Measurements from ENCODE around the gene RUNX1.

Gene RUNX1

DNA sequence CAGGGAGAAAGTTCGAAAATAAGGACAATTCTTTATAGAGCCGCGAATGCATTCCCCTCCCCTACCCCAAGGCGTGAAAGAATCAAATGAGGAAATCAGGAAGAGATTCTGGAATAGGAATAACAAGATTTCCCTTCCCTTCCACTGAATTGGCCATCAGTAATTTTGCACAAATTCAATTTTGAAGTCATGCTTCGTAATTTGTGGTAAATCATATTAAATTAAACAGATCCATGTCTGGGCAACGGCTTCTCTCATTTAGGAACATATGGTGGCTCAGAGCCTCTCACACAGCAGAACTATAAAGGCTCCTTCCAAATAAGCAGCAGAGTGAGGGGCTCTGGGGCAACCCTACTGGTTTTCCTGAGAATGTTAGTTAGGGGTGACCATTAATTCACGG is 227.4 kb downstream of the RUNX1 start:
- Histone ChIP-seq H3K9me3 (ENCODE audit: control insufficient read depth, low read length) (no peaks in the 10 kb centered on the region), H3K9ac (no peak overlapping the region), H3K79me2 (no peaks in the 10 kb centered on the region), H3K27me3 (ENCODE audit: control insufficient read depth, insufficient read depth, low read length) (no peaks in the 10 kb centered on the region), H3K36me3 (ENCODE audit: control insufficient read depth, insufficient read depth, low read length) (no peaks in the 10 kb centered on the region), H2AFZ (no peak overlapping the region), H3K4me2 (ENCODE audit: low read length) (no peak overlapping the region), H3K27ac (no peak overlapping the region), H3K4me3 (ENCODE audit: low read depth, low read length) (no peak overlapping the region), H3K4me1 (no peaks in the 10 kb centered on the region)
- TF ChIP-seq, protein P1, sequence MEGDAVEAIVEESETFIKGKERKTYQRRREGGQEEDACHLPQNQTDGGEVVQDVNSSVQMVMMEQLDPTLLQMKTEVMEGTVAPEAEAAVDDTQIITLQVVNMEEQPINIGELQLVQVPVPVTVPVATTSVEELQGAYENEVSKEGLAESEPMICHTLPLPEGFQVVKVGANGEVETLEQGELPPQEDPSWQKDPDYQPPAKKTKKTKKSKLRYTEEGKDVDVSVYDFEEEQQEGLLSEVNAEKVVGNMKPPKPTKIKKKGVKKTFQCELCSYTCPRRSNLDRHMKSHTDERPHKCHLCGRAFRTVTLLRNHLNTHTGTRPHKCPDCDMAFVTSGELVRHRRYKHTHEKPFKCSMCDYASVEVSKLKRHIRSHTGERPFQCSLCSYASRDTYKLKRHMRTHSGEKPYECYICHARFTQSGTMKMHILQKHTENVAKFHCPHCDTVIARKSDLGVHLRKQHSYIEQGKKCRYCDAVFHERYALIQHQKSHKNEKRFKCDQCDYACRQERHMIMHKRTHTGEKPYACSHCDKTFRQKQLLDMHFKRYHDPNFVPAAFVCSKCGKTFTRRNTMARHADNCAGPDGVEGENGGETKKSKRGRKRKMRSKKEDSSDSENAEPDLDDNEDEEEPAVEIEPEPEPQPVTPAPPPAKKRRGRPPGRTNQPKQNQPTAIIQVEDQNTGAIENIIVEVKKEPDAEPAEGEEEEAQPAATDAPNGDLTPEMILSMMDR (IDR thresholded peaks at IDR 0.05), result no peak

DNA sequence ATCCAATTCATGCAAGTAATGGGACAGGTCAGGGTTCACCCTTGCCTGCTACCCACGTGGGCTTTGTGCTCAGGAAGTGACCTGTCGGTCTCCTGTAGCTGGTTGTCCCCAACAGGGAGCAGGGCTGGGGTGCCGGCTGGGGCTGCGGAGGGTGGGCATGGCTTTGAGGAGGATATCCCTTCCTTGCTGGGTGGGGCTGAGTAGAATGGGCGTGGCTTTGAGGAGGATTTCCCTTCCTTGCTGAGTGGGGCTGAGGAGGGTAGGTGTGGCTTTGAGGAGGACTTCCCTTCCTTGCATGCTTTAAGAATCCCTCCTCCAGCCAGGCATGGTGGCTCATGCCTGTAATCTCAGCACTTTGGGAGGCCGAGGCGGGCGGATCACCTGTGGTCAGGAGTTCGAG is 229.1 kb downstream of the RUNX1 start:
- H2AFZ ChIP-seq, result no peak overlapping the region
- TF ChIP-seq, protein P1 (IDR thresholded peaks at IDR 0.05), result no peak
- H3K9ac ChIP-seq, result no peak overlapping the region
- H3K9me3 ChIP-seq (ENCODE audit: control insufficient read depth, low read length), result no peaks in the 10 kb centered on the region
- no peaks in the 10 kb centered on the region for H3K27me3 ChIP-seq (ENCODE audit: control insufficient read depth, insufficient read depth, low read length)
- no peaks in the 10 kb centered on the region for H3K36me3 ChIP-seq (ENCODE audit: control insufficient read depth, insufficient read depth, low read length)
- H3K4me2 ChIP-seq (ENCODE audit: low read length), result no peak overlapping the region
- no peak overlapping the region for H3K4me3 ChIP-seq (ENCODE audit: low read depth, low read length)
- no peak overlapping the region for H3K27ac ChIP-seq
- H3K4me1 ChIP-seq, result no peaks in the 10 kb centered on the region
- no peaks in the 10 kb centered on the region for H3K79me2 ChIP-seq

- H3K36me3 ChIP-seq (ENCODE audit: control insufficient read depth, insufficient read depth, low read length), result no peaks in the 10 kb centered on the region
- no peaks in the 10 kb centered on the region for H3K9me3 ChIP-seq (ENCODE audit: control insufficient read depth, low read length)
- H3K4me3 ChIP-seq (ENCODE audit: low read depth, low read length), result no peak overlapping the region
- H3K27ac ChIP-seq, result no peak overlapping the region
- H3K27me3 ChIP-seq (ENCODE audit: control insufficient read depth, insufficient read depth, low read length), result no peaks in the 10 kb centered on the region
- no peaks in the 10 kb centered on the region for H3K79me2 ChIP-seq
- no peaks in the 10 kb centered on the region for H3K4me1 ChIP-seq
- H2AFZ ChIP-seq, result no peak overlapping the region
- no peak overlapping the region for H3K4me2 ChIP-seq (ENCODE audit: low read length)
- TF ChIP-seq, protein P1 (IDR thresholded peaks at IDR 0.05), result no peak
- no peak overlapping the region for H3K9ac ChIP-seq
Observed at GRCh38 chr21:34819357-34819999, 229.6 kb downstream of the RUNX1 start.

DNA sequence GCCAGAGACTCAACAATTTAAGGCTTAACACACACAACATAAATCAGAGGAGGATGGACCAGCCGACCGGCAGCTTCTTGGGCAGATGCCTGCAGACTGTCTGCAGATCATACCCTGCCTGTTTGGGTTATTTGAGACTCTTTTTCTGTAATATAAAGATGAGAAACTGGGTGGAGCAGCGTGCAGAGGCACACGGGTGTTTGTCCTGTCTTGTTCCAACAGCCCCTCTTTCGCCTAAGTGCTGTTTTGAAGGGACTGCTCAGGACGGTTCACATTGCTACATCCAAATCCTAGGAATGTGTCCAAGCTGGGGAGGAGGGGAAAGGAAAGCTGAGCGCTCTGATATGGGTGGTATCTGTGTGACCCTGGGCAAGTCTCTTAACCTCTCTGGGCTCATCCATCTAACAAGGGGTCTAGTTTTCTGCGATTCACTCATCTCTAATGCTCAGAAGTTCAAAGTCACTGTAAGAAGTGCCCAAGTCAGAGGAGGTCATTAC is 230.4 kb downstream of the RUNX1 start:
- Histone ChIP-seq H3K79me2 (no peaks in the 10 kb centered on the region), H3K9me3 (ENCODE audit: control insufficient read depth, low read length) (no peaks in the 10 kb centered on the region), H3K27me3 (ENCODE audit: control insufficient read depth, insufficient read depth, low read length) (no peaks in the 10 kb centered on the region), H2AFZ (no peak overlapping the region), H3K36me3 (ENCODE audit: control insufficient read depth, insufficient read depth, low read length) (no peaks in the 10 kb centered on the region), H3K4me2 (ENCODE audit: low read length) (no peak overlapping the region), H3K9ac (no peak overlapping the region), H3K4me1 (no peaks in the 10 kb centered on the region), H3K4me3 (ENCODE audit: low read depth, low read length) (no peak overlapping the region), H3K27ac (no peak overlapping the region)
- TF ChIP-seq, protein P1 (IDR thresholded peaks at IDR 0.05), result no peak
